Stimulated activated CD4-positive, alpha-beta T cell treated with anti-CD3 and anti-CD28 coated beads, Interleukin-1b, Interleukin-23, amount 100 ng/mL, for 4 hours (primary cell): ENCODE results near the gene ACAP3.

ENCODE experiments used
- DNase-seq, 2 donors: peaks; one replicate each; pipeline ENCODE4 v3.0.0-alpha.2; 2020; ENCODE audit warnings: low read depth in 2 of 2

ACAP3 gene

GRCh38 chr1:1245178-1245816 lies 62.4 kb downstream of the ACAP3 start:
- DNase-seq: no peak

DNA sequence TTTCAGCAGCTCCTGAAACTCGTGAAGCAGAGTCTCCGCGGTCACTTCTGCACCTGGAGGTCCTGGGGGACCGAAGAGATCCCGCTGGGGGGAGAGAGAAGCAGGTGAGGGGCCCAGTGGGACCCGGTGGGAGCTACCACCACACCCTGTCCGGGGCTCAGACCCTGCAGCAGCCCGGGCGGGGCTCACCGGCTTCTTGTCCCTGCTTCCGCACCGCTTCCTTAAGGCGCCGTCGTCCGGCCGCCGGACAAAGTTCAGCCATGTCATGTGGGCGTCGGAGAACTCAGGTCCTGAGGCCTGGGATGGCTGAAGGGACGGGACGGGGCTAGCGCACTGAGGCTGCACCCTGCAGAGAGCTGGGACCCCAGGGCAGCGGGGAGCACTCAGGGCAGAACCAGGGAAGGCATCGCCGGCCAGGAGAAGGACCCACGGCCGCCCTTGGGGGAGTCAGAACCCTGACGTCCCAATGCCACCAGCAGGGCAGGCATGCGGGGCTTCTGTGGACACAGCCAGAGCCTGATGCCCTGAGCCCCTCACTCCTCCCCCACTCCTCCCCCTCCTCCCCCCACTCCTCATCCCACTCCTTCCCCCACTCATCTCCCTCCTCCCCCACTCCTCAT lies 63.4 kb downstream of the ACAP3 start:
- DNase-seq: no peak

- DNase-seq: no peak
These were observed 63.9 kb downstream of the ACAP3 start for GRCh38 chr1:1243807-1244191.

- no peak for DNase-seq
These were observed 64.5 kb downstream of the ACAP3 start for GRCh38 chr1:1243266-1243660.

DNA sequence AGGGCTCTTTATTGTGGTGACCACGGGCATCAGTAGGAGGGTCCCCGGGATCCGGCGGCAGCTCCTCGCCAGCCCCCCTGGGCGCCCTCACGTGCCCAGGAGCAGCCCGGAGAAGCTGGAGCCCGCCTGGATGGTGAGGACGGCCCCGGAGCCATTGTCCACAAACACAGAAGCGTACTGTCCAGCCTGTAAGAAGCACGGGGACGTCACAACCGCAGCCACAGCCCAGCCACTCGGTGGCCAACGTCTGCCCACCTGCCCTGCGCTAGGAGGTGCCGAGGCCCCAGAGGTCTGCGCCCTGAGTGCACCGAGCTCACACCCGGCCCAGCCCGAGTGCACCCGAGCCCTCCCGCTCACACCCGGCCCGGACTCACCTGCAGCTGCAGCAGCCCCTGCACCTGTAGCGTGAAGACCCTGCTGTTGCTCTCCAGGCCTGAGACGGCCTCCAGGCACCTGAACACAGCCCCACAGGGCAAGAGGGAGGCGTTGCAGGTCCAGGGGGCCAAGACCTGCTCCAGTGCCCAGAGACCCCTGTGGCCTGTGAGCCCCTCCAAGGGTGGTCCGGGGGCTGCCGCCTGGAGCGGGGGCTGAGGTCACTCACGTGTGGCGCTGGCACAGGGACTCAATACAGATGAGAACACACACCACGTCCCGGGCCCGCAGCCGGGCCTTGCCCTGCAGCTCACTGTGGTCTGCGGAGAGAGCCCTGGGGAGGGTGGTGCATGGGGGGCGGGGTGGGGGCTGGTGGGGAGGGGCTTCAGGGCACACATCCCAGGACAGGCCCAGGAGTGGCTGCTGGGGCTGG lies 65.1 kb downstream of the ACAP3 start:
- no peak for DNase-seq
